ENCODE data around the gene CAMK2B.

GRCh38 chr7:44277391-44277790 lies 48.0 kb downstream of the CAMK2B start:
- TF ChIP-seq EP300 (IDR thresholded peaks at IDR 0.05): no peak
- no peak for TF ChIP-seq POLR2A (IDR thresholded peaks at IDR 0.05)
